Calu3 (cell line): ENCODE measurements around the gene DOCK1. TPM values are rescaled to one million over a fixed set of nuclear protein-coding genes. Genes with fewer than 3 reads are reported as not detected.

Experiments
- BruUV-seq: library from RNA; stranded (reverse); fragments of 400-500 nt; replicated peaks from 2 replicates; lab custom pipeline; 2021; lab: Mats Ljungman, UMichigan
- CTCF ChIA-PET: fragments of 300-600 bp; sonication (Branson Sonifier 250); formaldehyde crosslinking; loops from one replicate; lab custom pipeline; 2022; ENCODE audit warnings: antibody characterized with exemption; lab: Charles Lee
- DNase-seq: peaks from one replicate; pipeline ENCODE4 v3.0.0; 2022
- H3K27ac Mint-ChIP-seq: one replicate; pipeline ENCODE4 v1.8.0; 2022; ENCODE audit warnings: mixed read lengths; ENCODE audit not compliant: unreplicated experiment
- H3K27me3 Mint-ChIP-seq: one replicate; pipeline ENCODE4 v1.8.0; 2022; ENCODE audit warnings: mixed read lengths; ENCODE audit not compliant: unreplicated experiment
- H3K36me3 Mint-ChIP-seq: one replicate; pipeline ENCODE4 v1.8.0; 2022; ENCODE audit warnings: mild to moderate bottlenecking, moderate library complexity, mixed read lengths; ENCODE audit not compliant: insufficient read depth, unreplicated experiment
- H3K4me1 Mint-ChIP-seq: one replicate; pipeline ENCODE4 v1.8.0; 2022; ENCODE audit warnings: mild to moderate bottlenecking, low read depth, mixed read lengths; ENCODE audit not compliant: unreplicated experiment
- H3K4me3 Mint-ChIP-seq: one replicate; pipeline ENCODE4 v1.8.0; 2022; ENCODE audit warnings: mild to moderate bottlenecking, low read depth, moderate library complexity, mixed read lengths; ENCODE audit not compliant: unreplicated experiment
- H3K9me3 Mint-ChIP-seq: one replicate; pipeline ENCODE4 v1.8.0; 2022; ENCODE audit warnings: low read depth, mixed read lengths; ENCODE audit not compliant: unreplicated experiment
- intact Hi-C: fragments of 100-400 bp; cut with micrococcal nuclease; formaldehyde crosslinking; loops from one replicate; pipeline ENCODE4 v1.10.0; 2022; ENCODE audit not compliant: unreplicated experiment
- total RNA-seq: library from RNA; stranded (reverse); gene quantifications from 2 replicates; pipeline ENCODE4 v1.2.3, GENCODE V29; 2022
- TF ChIP-seq, protein P1 (sequence below): fragments of 200-600 bp; IDR thresholded peaks from one replicate; pipeline ENCODE4 v1.8.0; 2022; ENCODE audit warnings: antibody characterized with exemption; ENCODE audit not compliant: unreplicated experiment

Gene DOCK1
- total RNA-seq, 1 experiment from 2014 or later: 34.2 TPM

DNA sequence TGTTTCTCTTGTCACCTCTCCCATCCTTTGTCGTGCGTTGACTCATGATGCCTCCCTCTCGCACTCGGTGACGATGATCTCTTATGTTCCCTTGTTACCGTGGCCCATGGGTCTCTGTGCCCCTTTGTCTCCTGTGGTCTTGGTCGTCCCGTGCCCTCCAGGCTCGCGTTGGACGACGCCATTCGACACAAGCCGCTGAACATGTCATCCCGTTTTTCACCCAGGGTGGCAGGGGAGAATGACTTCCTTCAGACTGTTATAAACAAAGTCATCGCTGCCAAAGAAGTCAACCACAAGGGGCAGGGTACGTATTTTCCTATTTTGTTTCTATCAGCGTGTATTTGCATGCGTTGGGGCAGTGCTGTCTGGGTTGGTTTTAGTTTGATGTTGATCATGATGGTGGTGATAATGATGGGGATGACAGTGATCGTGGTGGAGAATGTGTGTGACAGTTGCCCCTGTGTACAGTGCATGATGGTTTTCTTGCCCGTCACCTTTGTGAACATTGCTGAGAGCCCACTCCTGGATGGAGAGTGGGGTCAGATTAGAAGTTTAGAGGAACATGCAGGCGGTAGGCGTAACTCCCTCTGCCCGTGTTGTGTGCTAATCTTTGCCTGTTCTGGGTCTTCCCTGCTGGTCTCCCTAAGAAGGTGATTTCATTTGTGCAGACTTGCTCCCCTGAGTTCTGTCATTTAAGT, 107.0 kb downstream of the DOCK1 start:
- Mint-ChIP-seq H3K9me3 (no peaks in the 10 kb centered on the region), H3K27ac (peak overlapping the region; percentile 54), H3K27me3 (no peaks in the 10 kb centered on the region), H3K4me3 (peak overlapping the region; percentile 30), H3K36me3 (peaks cover 7% of the 10 kb centered on the region), H3K4me1 (peaks cover 20% of the 10 kb centered on the region)
- TF ChIP-seq, protein P1, sequence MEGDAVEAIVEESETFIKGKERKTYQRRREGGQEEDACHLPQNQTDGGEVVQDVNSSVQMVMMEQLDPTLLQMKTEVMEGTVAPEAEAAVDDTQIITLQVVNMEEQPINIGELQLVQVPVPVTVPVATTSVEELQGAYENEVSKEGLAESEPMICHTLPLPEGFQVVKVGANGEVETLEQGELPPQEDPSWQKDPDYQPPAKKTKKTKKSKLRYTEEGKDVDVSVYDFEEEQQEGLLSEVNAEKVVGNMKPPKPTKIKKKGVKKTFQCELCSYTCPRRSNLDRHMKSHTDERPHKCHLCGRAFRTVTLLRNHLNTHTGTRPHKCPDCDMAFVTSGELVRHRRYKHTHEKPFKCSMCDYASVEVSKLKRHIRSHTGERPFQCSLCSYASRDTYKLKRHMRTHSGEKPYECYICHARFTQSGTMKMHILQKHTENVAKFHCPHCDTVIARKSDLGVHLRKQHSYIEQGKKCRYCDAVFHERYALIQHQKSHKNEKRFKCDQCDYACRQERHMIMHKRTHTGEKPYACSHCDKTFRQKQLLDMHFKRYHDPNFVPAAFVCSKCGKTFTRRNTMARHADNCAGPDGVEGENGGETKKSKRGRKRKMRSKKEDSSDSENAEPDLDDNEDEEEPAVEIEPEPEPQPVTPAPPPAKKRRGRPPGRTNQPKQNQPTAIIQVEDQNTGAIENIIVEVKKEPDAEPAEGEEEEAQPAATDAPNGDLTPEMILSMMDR: no peak
- no TSS peak for BruUV-seq
- CTCF ChIA-PET: no interaction called here
- no peak for DNase-seq
- intact Hi-C loops: loop anchor here (5.0 kb wide), 1 partner anchor 40 kb away; no protein-coding TSS in a partner anchor

DNA sequence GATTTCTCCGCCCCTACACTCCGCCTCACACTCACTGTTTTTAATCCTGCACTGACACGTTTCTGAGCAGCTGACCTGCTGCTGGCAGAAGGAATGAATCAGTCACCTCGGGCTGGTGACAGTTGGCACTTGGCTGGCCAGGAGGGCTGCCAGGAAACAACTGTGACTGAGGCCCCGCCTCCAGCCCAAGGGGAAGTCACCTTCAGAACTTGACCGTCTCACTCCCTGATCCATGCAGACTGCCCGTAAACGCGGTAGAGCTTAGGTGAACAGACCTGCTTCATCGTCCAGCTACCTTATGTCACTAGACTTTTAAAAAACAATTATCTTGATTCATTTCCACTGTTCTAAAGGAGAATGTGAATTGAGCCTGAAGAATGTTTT, 107.5 kb downstream of the DOCK1 start:
- H3K36me3 Mint-ChIP-seq: peaks cover 7% of the 10 kb centered on the region
- CTCF ChIA-PET: no interaction called here
- H3K27ac Mint-ChIP-seq: peak overlapping the region; percentile 54
- BruUV-seq: no TSS peak
- H3K4me3 Mint-ChIP-seq: peak overlapping the region; percentile 30
- no peaks in the 10 kb centered on the region for H3K9me3 Mint-ChIP-seq
- intact Hi-C loops: loop anchor here (5.0 kb wide), 1 partner anchor 40 kb away; no protein-coding TSS in a partner anchor
- no peaks in the 10 kb centered on the region for H3K27me3 Mint-ChIP-seq
- TF ChIP-seq, protein P1: no peak
- peak; percentile 77 for DNase-seq
- H3K4me1 Mint-ChIP-seq: peaks cover 20% of the 10 kb centered on the region

DNA sequence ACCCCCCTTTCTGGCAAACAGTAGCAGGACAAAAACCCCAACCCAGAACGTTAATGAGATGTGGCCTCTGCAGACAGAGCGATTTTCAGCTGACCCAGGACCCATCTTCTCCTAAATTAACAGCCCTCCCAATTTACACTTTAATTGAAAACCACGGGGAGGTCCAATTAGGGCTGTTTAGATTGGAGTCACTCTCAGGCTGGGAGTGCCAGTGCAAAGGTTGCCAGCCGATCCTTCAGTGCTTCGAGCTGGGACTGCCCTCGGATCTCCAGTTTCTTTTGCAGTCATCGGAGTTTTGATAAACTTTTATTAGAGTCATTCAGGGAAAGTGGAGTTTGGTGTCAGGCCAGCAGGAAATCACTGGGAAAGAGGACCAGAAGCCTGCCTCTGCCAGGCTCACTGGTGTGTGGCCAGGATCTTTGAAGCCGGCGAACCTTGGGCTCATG, 108.0 kb downstream of the DOCK1 start:
- Mint-ChIP-seq H3K9me3 (no peaks in the 10 kb centered on the region), H3K27ac (peak overlapping the region; percentile 42), H3K36me3 (peaks cover 7% of the 10 kb centered on the region), H3K27me3 (no peaks in the 10 kb centered on the region), H3K4me3 (peak overlapping the region; percentile 30), H3K4me1 (peaks cover 20% of the 10 kb centered on the region)
- intact Hi-C loops: loop anchor here (5.0 kb wide), 1 partner anchor 41 kb away; no protein-coding TSS in a partner anchor
- TF ChIP-seq, protein P1: no peak
- CTCF ChIA-PET: no interaction called here
- BruUV-seq: no TSS peak
- no peak for DNase-seq

DNA sequence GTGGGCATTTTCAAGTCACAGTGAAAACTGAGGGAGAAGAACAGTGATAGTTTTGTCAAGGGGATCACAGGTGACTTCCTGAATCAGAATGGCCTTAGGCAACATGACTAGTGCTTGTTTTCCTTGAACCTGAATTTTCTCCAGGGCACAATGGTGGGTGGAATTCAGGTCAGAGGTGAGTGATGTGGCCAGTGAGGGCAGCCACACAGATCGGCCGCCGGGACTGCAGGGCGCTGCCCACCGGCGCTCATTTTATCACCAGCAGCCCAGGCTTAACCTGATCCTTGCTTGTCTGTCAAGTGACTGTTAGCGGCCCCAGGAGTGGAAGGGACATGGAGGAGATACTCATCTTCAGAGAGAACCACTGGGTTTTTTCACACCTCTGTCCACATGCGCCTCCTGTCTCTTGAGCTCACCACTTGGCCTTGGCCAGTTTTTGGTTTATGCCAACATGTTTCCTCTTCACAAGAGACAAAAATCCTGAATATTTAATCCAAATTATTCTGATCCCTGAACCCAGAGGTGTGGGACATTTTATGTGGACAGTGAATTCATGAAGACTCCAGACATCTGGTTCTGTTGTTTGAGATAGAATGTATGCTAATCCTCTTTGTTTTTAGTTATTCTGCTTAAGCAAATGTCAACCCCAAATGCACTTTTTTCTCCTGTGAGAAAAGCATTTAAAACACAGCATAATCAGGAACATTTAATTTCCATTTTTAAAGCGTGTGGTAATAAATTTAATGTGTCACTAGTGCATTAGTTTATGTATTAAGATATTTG, 108.7 kb downstream of the DOCK1 start:
- CTCF ChIA-PET: no interaction called here
- peak overlapping the region; percentile 30 for H3K4me3 Mint-ChIP-seq
- H3K36me3 Mint-ChIP-seq: peaks cover 7% of the 10 kb centered on the region
- intact Hi-C loops: loop anchor here (5.0 kb wide), 1 partner anchor 42 kb away; no protein-coding TSS in a partner anchor
- peaks cover 20% of the 10 kb centered on the region for H3K4me1 Mint-ChIP-seq
- H3K27ac Mint-ChIP-seq: peak overlapping the region; percentile 42
- TF ChIP-seq, protein P1: no peak
- H3K9me3 Mint-ChIP-seq: no peaks in the 10 kb centered on the region
- no peaks in the 10 kb centered on the region for H3K27me3 Mint-ChIP-seq
- no TSS peak for BruUV-seq
- no peak for DNase-seq
